GM08714 (cell line): Measurements from ENCODE around the gene MRM2.

ENCODE experiments used
- H3K4me3 ChIP-seq: fragments of 200-500 bp; sonication (Bioruptor generic); 2 replicates; pipeline ENCODE4 v1.5.1; 2014; ENCODE audit warnings: mild to moderate bottlenecking, low read length, inconsistent platforms
- ZNF274 ChIP-seq: IDR thresholded peaks from 2 replicates; pipeline ENCODE4 v1.6.1; 2012; ENCODE audit warnings: mild to moderate bottlenecking, low read depth, low read length

MRM2 gene

GRCh38 chr7:2225830-2226229, 16.2 kb downstream of the MRM2 start:
- no peak for TF ChIP-seq ZNF274
- H3K4me3 ChIP-seq: no peak overlapping the region

- H3K4me3 ChIP-seq: no peak overlapping the region
- TF ChIP-seq ZNF274: no peak
These were observed 16.7 kb downstream of the MRM2 start for GRCh38 chr7:2225336-2225735.

GRCh38 chr7:2224934-2225333, 17.1 kb downstream of the MRM2 start:
- H3K4me3 ChIP-seq: no peak overlapping the region
- TF ChIP-seq ZNF274: no peak

GRCh38 chr7:2224491-2224928, 17.5 kb downstream of the MRM2 start:
- no peak for TF ChIP-seq ZNF274
- H3K4me3 ChIP-seq: no peak overlapping the region

GRCh38 chr7:2223321-2223720, 18.7 kb downstream of the MRM2 start:
- no peak overlapping the region for H3K4me3 ChIP-seq
- TF ChIP-seq ZNF274: no peak

GRCh38 chr7:2222516-2222915, 19.5 kb downstream of the MRM2 start:
- TF ChIP-seq ZNF274: no peak

GRCh38 chr7:2220954-2221353, 21.1 kb downstream of the MRM2 start:
- H3K4me3 ChIP-seq: no peak overlapping the region
- no peak for TF ChIP-seq ZNF274

More at GRCh38 chr7:2222516-2222915, 19.5 kb downstream of the MRM2 start:
- no peak overlapping the region for H3K4me3 ChIP-seq

GRCh38 chr7:2220506-2220905, 21.5 kb downstream of the MRM2 start:
- no peak overlapping the region for H3K4me3 ChIP-seq
- TF ChIP-seq ZNF274: no peak

- no peak for TF ChIP-seq ZNF274
- H3K4me3 ChIP-seq: no peak overlapping the region
These were observed 22.0 kb downstream of the MRM2 start for GRCh38 chr7:2220030-2220429.

GRCh38 chr7:2219606-2220005, 22.4 kb downstream of the MRM2 start:
- no peak for TF ChIP-seq ZNF274
- no peak overlapping the region for H3K4me3 ChIP-seq

GRCh38 chr7:2219136-2219535, 22.9 kb downstream of the MRM2 start:
- H3K4me3 ChIP-seq: no peak overlapping the region
- no peak for TF ChIP-seq ZNF274

GRCh38 chr7:2218444-2218785, 23.6 kb downstream of the MRM2 start:
- no peak overlapping the region for H3K4me3 ChIP-seq
- TF ChIP-seq ZNF274: no peak

- H3K4me3 ChIP-seq: no peak overlapping the region
- TF ChIP-seq ZNF274: no peak
These were observed 24.1 kb downstream of the MRM2 start for GRCh38 chr7:2217716-2218443.

GRCh38 chr7:2217206-2217605, 24.8 kb downstream of the MRM2 start:
- no peak overlapping the region for H3K4me3 ChIP-seq
- no peak for TF ChIP-seq ZNF274

- no peak for TF ChIP-seq ZNF274
- H3K4me3 ChIP-seq: no peak overlapping the region
These were observed 26.2 kb downstream of the MRM2 start for GRCh38 chr7:2215851-2216250.

- H3K4me3 ChIP-seq: no peak overlapping the region
- TF ChIP-seq ZNF274: no peak
These were observed 27.4 kb downstream of the MRM2 start for GRCh38 chr7:2214636-2215035.
